AG04450 (cell line): Measurements from ENCODE around the gene TDP1. TPM values are rescaled to one million over a fixed set of nuclear protein-coding genes. Genes with fewer than 3 reads are reported as not detected.
"Not testable (repeated sequence)": the region's sequence is repeated elsewhere in the genome, so short reads cannot be mapped to it uniquely, and the experiment has no call there.

Experiments used
- CTCF ChIA-PET: fragments of 300-600, 350-600 bp; formaldehyde crosslinking; extraction: SDS; loops from one replicate; lab custom pipeline; 2022; ENCODE audit warnings: antibody characterized with exemption, inconsistent platforms; lab: Charles Lee
- POLR2A ChIA-PET: fragments of 350-600 bp; formaldehyde crosslinking; extraction: SDS; loops from one replicate; lab custom pipeline; 2021; ENCODE audit warnings: antibody characterized with exemption, inconsistent platforms; lab: Yijun Ruan, JAX
- DNase-seq: peaks from one replicate; pipeline ENCODE4 v3.0.0-alpha.2; 2011; ENCODE audit warnings: low read depth, low spot score
- H3K27ac ChIP-seq: one replicate; pipeline ENCODE4 v1.5.1; 2012; ENCODE audit warnings: low read depth, low read length, control low read depth
- H3K27me3 ChIP-seq: one replicate; pipeline ENCODE4 v1.6.0; 2012; ENCODE audit warnings: low read length; ENCODE audit not compliant: control insufficient read depth, insufficient read depth
- H3K4me3 ChIP-seq: 2 replicates; pipeline ENCODE4 v1.5.1; 2011; ENCODE audit warnings: mild to moderate bottlenecking, low read depth, low read length, control low read depth
- H3K9me3 ChIP-seq: 2 replicates; pipeline ENCODE4 v1.5.1; 2012; ENCODE audit warnings: low read length; ENCODE audit not compliant: control insufficient read depth, insufficient read depth
- polyA plus RNA-seq: library from polyadenylated mRNA; depleted of rRNA; stranded (reverse); fragments of >200 nt; gene quantifications from 2 replicates; pipeline ENCODE4 v1.2.3, GENCODE V29; 2011
- TF ChIP-seq, protein P1 (sequence below): IDR thresholded peaks from 2 replicates; pipeline ENCODE4 v1.5.1; 2011; ENCODE audit warnings: low read depth, low read length, control low read depth, inconsistent platforms

Gene TDP1
- polyA plus RNA-seq, 1 experiment = 19.0 TPM

DNA sequence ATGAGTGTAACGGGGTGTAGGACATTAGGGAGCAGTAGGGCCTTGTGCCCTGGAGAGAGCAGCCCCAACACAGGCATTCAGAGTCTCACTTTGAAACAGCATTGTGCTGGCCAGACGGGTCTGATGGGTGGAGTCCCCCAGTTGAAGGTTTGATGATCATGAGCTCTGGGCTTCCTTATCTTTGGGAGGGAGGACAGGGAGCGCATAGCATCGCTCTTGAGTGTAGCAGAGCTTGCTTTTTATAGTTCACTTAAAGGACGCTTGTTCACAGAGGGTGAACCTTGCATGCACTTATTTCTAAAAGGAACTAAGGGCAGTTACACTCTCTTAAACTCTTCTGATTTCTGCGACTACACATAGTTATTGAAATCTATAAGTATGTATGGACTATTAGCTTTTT is 116.6 kb downstream of the TDP1 start:
- no peak overlapping the region for H3K27ac ChIP-seq
- TF ChIP-seq, protein P1, sequence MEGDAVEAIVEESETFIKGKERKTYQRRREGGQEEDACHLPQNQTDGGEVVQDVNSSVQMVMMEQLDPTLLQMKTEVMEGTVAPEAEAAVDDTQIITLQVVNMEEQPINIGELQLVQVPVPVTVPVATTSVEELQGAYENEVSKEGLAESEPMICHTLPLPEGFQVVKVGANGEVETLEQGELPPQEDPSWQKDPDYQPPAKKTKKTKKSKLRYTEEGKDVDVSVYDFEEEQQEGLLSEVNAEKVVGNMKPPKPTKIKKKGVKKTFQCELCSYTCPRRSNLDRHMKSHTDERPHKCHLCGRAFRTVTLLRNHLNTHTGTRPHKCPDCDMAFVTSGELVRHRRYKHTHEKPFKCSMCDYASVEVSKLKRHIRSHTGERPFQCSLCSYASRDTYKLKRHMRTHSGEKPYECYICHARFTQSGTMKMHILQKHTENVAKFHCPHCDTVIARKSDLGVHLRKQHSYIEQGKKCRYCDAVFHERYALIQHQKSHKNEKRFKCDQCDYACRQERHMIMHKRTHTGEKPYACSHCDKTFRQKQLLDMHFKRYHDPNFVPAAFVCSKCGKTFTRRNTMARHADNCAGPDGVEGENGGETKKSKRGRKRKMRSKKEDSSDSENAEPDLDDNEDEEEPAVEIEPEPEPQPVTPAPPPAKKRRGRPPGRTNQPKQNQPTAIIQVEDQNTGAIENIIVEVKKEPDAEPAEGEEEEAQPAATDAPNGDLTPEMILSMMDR = no peak
- peaks cover 19% of the 10 kb centered on the region for H3K27me3 ChIP-seq
- POLR2A ChIA-PET = no interaction called here
- no peak for DNase-seq
- no peak overlapping the region for H3K4me3 ChIP-seq
- no peaks in the 10 kb centered on the region for H3K9me3 ChIP-seq
- CTCF ChIA-PET = no interaction called here

GRCh38 chr14:90079576-90079975 is 123.8 kb downstream of the TDP1 start:
- Histone ChIP-seq H3K27me3 (peaks cover 15% of the 10 kb centered on the region), H3K9me3 (no peaks in the 10 kb centered on the region), H3K4me3 (no peak overlapping the region), H3K27ac (no peak overlapping the region)
- CTCF ChIA-PET = no interaction called here
- POLR2A ChIA-PET = no interaction called here
- TF ChIP-seq, protein P1 = no peak
- no peak for DNase-seq

GRCh38 chr14:90087433-90087832 is 131.7 kb downstream of the TDP1 start:
- TF ChIP-seq, protein P1 = no peak
- POLR2A ChIA-PET = no interaction called here
- DNase-seq = peak; percentile 13
- H3K27ac ChIP-seq = no peak overlapping the region
- H3K9me3 ChIP-seq = no peaks in the 10 kb centered on the region
- peaks cover 2% of the 10 kb centered on the region for H3K27me3 ChIP-seq
- CTCF ChIA-PET = no interaction called here
- no peak overlapping the region for H3K4me3 ChIP-seq

DNA sequence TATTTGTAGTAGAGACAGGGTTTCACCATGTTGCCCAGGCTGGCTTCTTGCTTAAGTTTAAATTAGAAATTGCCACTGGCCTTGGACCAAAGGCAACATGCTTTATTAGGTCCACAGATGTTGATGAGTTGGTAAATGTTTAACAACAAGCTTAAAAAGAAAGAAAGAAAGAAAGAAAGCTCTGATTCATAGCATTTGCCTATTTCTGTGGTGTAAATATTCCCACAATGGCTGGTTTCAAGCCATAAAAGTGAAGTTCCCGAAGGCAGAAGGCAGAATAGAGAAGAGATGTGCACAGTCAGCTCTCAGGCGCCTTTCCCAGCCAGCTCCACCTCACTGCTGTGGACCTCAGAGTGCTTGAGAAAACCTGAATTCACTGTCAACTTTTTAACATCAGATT is 132.4 kb downstream of the TDP1 start:
- Histone ChIP-seq H3K4me3 (no peak overlapping the region), H3K27ac (no peak overlapping the region), H3K9me3 (no peaks in the 10 kb centered on the region), H3K27me3 (peaks cover 2% of the 10 kb centered on the region)
- POLR2A ChIA-PET = no interaction called here
- CTCF ChIA-PET = interaction anchor here (1.3 kb wide), 1 partner anchor 1061 kb away, joined by 3 read pairs; no protein-coding TSS in a partner anchor
- TF ChIP-seq, protein P1 = no peak
- DNase-seq = no peak

DNA sequence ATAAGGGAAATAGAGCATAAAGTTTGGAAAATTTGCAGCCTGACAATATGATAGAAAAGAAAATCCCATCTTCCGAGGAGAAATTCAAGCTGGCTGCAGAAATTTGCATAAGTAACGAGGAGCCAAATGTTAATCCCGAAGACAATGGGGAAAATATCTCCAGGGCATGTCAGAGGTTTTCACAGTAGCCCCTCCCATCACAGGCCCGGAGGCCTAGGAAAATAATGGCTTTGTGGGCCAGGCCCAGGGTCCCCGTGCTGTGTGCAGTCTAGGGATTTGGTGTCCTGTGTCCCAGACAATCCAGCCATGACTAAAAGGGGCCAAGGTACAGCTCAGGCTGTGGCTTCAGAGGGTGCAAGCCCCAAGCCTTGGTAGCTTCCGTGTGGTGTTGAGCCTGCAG is 133.8 kb downstream of the TDP1 start:
- CTCF ChIA-PET = not testable (repeated sequence)

DNA sequence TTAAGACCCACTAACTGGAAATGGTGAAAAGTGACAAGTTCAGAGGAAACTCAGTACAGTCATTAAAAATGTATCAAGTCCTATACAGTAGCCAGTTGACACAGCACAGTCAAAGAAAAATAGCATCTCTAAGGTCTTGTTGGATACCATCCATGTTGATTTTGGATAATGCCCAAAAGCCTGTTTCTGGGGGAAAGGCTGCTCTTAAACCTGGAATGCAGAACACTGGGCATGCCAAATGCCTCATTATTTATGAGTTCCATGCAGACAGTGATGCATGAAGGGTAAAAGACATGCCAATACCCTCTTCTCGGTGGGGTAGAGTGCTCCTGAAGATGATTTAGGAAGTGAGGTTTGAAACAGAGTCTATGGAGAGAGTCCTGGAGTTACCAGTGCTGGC is 135.7 kb downstream of the TDP1 start:
- DNase-seq = no peak
- TF ChIP-seq, protein P1 = no peak
- Histone ChIP-seq H3K9me3 (no peaks in the 10 kb centered on the region), H3K27ac (no peak overlapping the region), H3K27me3 (peaks cover 2% of the 10 kb centered on the region), H3K4me3 (no peak overlapping the region)
- ChIA-PET CTCF (interaction anchor here (0.6 kb wide), 2 partner anchors 153 to 387 kb away, joined by 3 read pairs; no protein-coding TSS in a partner anchor), POLR2A (no interaction called here)

More for the DNA sequence above, 133.8 kb downstream of the TDP1 start:
- POLR2A ChIA-PET, H3K4me3 ChIP-seq, H3K27ac ChIP-seq, DNase-seq, H3K27me3 ChIP-seq, H3K9me3 ChIP-seq: not testable (repeated sequence)
